Middle frontal gyrus (tissue), 1 donor: ENCODE measurements around the gene DCUN1D2.

ENCODE experiments used
- DNase-seq: peaks from one replicate; pipeline ENCODE4 v3.0.0-alpha.2; 2015; ENCODE audit warnings: low spot score; ENCODE audit errors: extremely low spot score

Gene DCUN1D2

DNA sequence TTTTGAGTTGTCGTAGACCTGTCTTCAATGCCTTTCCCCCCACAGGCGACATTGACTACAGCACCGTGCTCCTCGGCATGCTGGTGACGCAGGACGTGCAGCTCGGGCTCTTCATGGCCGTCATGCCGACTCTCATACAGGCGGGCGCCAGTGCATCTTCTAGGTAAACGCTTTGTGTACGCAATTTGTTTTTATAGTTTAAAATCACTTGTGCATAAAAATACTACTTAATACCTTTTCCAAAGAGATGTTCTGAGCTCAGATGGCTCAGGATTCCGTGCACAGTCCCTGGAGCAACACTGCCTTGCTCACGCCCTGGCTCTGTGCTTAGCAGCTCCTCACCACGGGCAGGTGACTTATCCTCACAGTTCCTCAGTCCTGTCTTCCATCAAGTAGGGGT is 30.1 kb upstream of the DCUN1D2 start:
- no peak for DNase-seq

DNA sequence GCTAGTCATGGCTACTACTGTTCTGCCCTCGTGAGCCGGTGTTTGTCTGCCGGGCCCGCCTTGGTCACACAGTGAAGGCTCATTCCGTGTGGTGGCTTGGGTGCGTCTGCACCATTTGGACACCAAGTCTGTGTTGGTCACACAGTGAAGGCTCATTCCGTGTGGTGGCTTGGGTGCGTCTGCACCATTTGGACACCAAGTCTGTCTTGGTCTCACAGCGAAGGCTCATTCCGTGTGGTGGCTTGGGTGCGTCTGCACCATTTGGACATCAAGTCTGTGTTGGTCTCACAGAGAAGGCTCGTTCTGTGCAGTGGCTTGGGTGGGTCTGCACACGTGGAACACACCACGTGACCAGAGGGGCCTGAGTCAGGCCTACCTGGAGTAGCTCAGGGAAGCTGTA is 29.0 kb upstream of the DCUN1D2 start:
- DNase-seq = no peak

DNA sequence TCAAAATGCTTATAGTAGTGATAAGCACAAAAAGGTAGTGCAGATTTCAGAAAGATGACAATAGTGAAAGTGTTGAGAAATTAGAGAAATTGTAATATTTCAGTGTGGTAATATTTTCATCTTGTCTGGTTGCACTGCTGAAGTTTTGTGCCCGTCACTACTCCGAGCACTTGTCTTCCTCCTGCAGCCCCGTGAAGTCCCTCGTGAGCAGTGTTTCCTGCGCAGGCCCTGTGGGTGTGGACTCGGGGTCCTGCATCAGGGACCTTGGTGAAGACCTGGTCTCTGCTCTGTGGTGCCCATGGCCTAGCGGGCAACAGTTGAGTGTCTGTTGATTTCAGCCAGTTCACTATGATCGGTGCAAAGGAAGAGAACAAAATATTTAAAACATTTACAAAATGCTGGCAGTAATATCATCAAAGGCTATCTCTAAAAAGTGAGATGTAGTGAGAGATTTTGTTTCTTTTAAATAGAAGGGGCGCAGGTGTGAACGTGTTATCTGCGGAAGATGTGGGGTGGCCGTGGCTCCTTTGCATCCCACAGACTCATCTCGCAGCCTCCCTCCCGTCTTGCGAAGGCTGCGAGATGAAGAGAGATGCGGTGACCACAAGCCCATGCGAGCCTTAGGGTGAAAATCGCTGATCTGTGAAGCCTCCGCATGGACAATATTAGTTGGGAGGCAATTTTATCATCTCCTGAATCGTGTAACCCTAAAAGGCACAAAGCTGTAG is 27.7 kb upstream of the DCUN1D2 start:
- no peak for DNase-seq

DNA sequence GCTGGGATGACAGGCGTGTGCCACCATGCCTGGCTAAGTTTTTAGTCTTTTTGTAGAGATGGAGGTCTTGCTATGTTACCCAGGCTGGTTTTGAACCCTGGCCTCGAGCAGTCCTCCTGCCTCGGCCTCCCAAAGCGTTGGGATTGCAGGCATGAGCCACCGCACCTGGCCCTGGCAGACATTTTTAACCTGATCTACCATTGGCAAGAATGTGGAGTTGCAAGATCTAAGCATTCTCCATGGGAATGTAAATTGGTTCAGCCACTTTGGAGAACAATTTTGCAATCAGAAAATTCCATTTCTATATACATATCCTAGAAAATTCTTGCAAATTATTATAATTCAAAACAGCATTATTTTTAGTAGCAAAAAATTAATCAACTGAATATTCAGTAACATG is 24.3 kb upstream of the DCUN1D2 start:
- DNase-seq = no peak

DNA sequence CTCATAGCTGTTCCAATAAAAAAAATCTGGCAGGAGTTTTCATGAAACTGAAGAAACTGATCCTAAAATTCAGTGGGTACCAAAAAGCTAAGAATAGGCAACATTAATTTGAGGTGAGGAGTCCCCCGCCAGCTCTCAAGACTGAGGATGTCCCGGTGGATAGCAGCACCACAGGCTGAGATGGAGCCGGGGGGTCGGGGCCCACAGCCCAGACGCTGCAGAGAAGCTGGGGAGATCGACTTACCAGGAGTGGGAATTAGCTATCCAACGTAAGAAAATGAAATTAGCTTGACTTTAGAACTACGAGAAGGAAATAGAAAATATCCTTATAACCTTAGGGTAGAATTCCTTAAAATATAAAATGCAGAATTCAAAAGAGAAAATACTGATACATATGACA is 23.2 kb upstream of the DCUN1D2 start:
- DNase-seq = no peak

DNA sequence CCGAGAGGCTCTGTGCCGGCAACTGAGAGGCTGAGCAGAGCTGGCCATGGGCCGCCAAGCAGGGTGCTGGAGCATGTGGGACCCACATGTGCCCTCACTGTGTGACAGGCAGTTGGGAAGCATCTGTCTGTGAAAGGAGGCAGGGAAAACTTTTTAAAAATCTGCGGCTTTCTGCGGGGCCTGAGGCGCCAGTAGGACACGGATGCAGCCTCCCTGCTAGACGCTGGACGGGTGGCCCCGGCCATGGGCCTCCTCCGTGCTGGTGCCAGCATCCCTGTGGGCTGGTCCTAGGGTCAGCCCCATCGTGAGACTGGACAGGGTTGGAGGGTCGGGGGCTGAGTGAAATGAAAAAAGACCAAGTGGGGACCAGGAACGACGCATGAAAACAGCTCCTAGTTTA is 20.9 kb upstream of the DCUN1D2 start:
- no peak for DNase-seq

DNA sequence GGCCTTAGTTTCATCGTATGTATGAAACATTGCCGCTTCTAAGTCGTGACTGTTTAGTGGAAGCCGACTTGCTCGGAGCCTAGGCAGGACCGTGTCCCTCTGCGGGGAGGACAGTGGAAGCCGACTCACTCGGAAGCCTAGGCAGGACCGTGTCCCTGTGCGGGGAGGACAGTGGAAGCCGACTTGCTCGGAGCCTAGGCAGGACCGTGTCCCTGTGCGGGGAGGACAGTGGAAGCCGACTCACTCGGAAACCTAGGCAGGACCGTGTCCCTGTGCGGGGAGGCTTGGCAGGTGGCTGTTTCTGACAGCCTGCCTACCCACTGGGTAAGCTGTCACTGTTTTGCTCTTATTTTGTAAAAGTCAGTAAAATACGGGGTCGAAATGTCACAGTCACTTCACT is 20.4 kb upstream of the DCUN1D2 start:
- no peak for DNase-seq

DNA sequence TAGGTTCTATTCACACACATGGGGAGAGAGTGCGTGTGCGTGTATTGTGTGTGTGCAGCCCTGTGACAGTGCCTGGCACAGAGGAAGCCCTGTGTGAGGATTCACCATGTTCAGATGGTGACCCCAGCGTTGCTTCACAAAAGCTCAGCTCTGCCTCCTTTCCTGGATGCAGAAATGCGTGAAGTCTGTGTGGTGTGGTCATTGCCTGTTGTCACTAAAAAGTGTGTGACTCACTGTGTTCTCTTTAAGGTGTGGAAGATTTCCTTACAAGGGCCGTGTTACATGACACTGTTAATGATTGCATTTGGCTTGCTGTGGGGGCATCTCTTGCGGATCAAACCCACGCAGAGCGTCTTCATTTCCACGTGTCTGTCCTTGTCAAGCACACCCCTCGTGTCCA is 19.5 kb upstream of the DCUN1D2 start:
- no peak for DNase-seq

DNA sequence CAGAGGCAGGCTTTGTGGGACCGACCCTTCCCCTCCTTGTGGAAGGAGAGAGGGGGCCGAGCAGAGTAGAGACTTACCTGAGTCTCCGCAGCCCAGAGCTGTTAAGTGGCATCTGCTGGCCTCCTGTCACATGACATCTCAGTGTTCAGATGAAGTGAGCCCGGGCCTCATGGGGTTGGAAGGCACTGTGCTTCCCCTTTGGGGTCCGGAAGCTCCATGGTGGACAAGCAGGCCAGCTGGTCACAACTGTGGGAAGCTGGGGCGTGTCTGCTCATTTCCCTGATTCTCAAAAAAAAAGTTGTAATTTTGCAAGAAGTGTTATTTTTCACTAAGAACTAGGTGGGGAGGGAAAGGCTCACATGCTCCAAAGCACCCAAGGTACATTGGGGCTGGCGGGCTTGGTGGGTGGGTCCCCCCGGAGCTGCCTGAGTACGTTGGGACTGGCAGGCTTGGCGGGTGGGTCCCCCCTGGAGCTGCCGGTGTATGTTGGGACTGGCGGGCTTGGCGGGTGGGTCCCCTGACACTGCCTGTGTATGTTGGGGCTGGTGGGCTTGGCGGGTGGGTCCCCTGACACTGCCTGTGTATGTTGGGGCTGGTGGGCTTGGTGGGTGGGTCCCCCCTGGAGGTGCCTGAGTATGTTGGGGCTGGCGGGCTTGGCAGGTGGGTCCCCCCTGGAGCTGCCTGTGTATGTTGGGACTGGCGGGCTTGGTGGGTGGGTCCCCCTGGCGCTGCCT is 18.2 kb upstream of the DCUN1D2 start:
- no peak for DNase-seq

DNA sequence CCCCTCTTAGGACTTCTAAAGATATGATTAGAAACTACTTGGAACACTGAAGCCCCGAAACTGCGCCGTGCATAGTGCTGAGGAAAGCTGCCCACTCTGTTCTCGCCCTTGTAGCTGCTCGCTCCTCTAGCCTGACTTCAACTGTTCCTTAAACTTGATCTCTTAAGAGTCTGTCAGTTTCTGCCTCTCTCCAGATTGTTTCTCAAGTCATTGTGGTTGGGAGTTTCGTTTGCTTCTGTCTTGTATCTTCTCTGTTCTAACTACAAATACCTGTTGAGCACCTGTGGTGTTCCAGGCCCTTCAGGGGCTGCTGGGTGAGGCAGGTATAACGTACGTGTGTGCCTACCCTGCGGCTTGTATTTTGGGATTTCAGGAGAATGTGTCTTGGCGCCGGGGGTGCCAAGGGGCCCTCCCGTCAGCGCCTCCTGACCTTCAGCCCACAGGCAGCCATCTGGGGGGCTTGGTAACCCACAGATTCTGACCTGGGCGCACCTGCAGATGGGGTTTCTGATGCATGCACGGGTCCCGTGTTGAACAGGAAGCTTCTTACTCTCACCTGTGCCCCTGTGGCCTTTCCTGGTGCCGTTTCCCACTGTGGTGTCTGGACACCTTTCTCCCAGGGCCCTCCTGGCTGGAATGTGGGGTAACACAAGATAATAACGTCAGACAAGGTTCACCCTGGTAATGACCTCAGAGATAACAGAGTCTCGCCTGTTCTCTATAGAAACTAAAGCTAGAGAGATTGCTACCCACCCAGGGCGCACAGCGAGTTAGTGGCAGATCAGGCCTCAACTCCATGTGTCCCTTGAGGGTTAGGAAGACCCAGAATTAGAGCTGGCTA is 17.2 kb upstream of the DCUN1D2 start:
- no peak for DNase-seq

DNA sequence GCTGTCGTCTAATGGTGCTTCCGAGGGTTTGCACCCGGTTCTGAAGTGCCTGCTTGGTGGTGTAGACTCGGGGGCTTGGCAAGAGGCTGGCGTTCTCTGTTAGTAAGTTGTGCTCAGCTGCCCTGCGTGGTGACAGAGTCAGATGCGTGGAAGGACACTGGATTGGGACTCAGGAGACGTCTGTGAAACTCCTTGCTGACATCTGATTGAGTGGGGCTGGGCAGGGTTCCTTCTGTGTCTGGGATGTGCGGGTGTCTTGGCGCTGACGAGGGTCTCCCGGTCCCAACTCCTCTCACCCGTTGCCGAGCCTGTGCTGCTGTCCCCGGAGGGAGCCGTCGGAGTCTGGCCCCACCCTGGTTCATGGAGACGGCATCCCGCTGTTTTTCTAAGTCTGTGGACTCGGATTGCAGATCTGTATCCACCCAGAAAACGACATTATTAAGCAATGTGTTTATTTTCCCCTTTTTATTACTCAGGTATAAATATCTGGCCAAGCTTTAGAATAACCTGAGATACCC is 16.4 kb upstream of the DCUN1D2 start:
- no peak for DNase-seq

DNA sequence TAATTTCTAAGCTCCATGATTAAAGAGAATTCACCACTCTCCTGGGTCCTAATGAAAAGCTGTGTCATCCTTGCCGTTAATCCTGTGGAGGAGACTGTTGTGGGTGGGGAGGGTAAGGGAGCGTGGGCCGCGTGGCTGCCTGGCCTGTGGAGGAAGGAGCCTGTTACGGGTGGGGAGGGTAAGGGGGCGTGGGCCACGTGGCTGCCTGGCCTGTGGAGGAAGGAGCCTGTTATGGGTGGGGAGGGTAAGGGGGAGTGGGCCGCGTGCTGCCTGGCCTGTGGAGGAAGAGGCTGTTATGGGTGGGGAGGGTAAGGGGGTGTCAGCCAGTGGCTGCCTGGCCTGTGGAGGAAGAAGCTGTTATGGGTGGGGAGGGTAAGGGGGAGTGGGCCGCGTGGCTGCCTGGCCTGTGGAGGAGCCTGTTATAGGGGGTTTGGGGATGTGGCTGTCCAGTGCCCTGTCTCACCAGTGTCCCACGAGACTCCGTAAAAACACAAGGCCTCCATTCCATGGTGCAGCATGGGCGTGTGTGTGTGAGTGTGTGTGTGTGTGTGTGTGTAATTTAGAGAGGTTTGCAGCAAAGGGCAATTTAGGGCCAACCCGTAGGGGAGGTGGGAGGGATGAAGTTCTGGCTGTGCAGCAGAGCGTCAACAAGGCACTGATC is 15.6 kb upstream of the DCUN1D2 start:
- DNase-seq = no peak

DNA sequence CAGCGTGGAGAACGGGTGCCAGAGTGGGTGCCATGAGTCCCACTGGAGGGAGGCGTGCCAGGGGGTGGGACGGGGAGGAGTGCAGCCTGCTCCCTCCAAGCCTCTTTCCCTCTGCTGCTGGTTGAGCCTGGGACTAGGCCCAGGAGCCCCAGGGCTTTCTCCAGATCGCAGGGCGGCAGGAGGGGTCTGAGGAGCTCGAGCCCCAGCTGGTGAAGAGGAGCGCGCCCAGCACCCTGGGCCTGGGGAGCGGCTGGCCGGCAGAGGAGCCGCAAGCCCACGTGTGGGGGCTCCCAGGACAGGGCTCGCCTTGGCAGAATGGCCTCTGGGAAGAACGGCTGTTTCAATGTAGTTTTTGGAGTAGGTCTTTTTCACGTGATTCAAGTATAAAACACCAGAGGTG is 12.2 kb upstream of the DCUN1D2 start:
- DNase-seq = no peak

DNA sequence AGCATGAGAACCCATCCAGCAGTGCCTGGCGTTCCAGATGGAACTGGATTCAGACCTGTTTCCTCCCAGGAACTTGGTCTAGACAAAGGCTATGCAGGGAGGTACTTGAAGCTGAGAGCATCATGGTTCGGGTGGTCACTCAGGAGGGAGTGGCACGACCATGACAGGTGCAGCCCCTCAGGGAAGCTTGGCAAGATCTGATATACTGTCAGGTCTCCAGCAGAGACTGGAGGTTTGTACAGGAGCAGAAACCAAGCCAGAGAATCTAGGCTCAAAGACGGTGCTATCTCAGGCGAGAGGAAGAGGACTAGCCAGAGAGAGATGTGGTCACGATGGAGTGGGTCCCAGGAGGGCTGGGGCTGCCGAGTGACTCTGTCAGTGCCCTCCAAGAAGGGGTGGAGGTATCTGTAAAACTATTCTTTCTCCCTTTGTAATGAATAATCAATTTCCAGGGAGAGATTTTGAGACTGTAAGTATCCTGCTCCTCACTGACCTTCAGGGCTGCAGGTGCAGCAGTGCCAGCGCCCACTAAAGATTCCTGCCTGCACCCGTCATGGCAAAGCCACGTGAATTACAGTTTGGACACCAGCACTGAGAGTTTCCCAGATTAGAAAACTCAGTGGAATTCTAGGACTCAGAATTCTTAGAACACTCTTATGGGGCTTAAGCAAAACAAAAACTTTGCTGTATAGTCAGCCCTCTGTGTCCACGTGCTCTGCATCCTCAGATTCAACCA is 10.2 kb upstream of the DCUN1D2 start:
- no peak for DNase-seq

DNA sequence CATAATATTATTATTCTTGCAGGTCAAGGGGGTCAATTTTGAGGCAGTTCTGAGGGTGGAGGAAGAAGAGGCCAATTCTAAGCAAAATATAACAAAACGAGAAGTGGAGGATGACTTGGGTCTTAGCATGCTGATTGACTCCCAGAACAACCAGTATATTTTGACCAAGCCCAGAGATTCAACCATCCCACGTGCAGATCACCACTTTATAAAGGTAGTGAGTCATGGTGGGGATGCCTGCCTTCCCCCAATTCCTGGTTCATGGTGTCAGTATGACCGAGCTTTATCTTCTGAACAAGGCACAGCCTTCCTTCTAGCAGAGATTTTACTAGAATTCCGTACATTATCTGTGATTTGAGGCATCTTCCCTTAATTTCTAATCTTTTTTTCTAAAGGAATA is 9.4 kb upstream of the DCUN1D2 start:
- no peak for DNase-seq

DNA sequence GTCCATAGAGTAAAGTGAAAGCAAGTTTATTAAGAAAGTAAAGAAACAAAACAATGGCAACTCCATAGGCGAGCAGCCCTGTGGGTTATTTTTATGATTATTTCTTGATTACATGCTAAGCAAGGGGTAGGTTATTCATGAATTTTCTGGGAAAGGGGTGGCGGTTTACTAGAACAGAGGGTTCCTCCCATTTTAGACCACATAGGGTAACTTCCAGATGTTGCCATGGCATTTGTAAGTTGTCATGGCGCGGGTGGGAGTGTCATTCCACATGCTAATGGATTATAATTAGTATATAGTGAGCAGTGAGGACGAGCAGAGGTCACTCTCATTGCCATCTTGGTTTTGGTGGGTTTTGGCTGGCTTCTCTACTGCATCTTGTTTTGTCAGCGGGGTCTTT is 8.4 kb upstream of the DCUN1D2 start:
- DNase-seq = no peak

DNA sequence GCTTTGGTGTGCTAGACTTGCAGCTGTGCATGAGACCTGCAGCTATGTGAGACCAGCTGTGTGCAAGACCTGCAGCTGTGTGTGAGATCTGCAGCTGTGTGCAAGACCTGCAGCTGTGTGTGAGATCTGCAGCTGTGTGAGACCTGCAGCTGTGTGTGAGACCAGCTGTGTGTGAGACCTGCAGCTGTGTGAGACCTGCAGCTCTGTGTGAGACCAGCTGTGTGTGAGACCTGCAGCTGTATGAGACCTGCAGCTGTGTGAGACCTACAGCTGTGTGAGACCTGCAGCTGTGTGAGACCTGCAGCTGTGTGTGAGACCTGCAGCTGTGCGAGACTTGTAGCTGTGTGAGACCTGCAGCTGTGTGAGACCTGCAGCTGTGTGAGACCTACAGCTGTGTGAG is 6.7 kb upstream of the DCUN1D2 start:
- DNase-seq = no peak

DNA sequence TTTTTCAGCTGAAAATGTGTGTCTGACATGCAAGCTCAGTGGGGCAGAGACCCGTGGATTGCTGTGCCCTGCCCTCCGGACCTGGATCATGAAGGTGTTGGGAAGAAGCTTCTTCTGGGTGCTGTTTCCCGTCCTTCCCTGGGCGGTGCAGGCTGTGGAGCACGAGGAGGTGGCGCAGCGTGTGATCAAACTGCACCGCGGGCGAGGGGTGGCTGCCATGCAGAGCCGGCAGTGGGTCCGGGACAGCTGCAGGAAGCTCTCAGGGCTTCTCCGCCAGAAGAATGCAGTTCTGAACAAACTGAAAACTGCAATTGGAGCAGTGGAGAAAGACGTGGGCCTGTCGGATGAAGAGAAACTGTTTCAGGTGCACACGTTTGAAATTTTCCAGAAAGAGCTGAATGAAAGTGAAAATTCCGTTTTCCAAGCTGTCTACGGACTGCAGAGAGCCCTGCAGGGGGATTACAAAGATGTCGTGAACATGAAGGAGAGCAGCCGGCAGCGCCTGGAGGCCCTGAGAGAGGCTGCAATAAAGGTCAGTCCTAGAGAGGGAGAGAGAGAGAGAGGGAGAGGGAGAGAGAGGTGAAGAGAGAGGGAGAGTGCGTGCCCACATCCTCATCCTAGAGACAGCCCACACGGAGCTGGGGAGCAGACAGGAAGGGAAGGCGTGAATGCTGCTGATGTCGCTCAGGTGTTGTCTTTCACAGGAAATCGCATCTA is 5.1 kb upstream of the DCUN1D2 start:
- no peak for DNase-seq

DNA sequence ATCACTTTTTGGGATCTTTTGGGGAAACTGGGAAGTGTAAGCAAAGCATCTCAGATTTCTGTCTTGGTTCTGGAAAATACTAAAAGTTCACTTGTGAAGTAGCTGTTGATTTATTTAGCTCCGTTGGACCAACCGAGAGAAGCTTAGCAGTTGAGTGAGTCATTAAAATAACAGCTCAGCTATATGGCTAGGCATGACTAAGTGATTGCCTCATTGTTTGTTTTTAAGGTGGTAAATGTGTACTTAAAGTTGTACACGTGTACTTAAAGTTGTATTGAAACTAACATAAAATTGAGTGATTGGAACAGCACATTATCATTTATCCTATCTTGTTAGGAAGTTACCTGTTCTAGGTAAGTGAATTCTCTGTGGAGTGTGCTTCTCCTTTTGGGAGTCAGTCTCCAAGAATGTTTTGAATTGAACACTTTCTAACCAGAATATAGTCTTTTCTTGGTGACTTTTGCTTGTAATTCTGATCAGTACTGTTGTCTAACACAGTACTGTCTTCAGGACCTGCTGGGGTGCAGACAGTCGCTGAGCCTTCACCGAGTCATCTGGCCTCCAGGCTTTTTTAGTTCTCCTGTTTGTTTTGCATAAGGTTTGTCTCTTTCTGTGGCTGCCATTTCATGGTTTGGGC is 2.9 kb upstream of the DCUN1D2 start:
- no peak for DNase-seq

DNA sequence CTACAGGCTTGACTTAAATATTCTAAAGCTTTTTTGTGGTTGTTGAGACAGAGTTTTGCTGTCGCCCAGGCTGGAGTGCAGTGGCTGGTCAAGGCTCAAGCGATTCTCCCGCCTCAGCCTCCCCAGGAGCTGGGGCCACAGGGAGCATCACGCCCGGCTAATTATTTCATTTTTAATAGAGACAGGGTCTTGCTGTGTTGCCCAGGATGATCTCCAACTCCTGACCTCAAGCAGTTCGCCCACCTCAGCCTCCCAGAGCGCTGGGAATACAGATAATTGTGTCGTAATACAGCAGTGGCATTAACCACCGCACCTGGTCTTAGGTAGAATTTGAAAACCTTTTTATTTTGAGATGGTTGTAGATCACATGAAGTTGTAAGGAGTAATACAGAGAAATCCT is 1.5 kb upstream of the DCUN1D2 start:
- DNase-seq = no peak
